Measurements from ENCODE around the gene RIOK1. TPM values are rescaled to one million over a fixed set of nuclear protein-coding genes. Genes with fewer than 3 reads are reported as not detected.

The RIOK1 gene
- total and polyA plus RNA-seq, 2 of the 8 experiments (the other 6 are each of a cell fraction or from before 2014, with no cell fraction given) = 11.8 to 26.9 TPM

- Histone ChIP-seq H3K27ac (ENCODE audit: low read depth, low read length) (no peak overlapping the region), H3K36me3 (ENCODE audit: control insufficient read depth in 2 of 4, insufficient read depth in 4 of 4, low read length in 3 of 4) (no peaks in the 10 kb centered on the region), H3K56ac (replicated peaks; ENCODE audit: insufficient read length, low read depth, low read length) (no peak overlapping the region), H3K27me3 (replicated peaks in 1 of 4; ENCODE audit: control insufficient read depth in 3 of 4, extremely low read depth in 1 of 4, insufficient read depth in 3 of 4, low read length in 3 of 4) (no peaks in the 10 kb centered on the region), H3K18ac (ENCODE audit: extremely low read depth, low read length) (no peak overlapping the region), H3K4me2 (ENCODE audit: insufficient read depth in 1 of 2, low read depth in 2 of 2, low read length in 2 of 2) (no peak overlapping the region), H3K4ac (replicated peaks; ENCODE audit: insufficient read length, low read depth, low read length) (no peak overlapping the region), H3K4me1 (replicated peaks in 1 of 4; ENCODE audit: control insufficient read depth in 3 of 4, insufficient read depth in 4 of 4, low read length in 3 of 4) (peaks cover 0 to 3% (median 0%) of the 10 kb centered on the region in 4 experiments; a peak in 3 of 7 replicates), H4K5ac (ENCODE audit: insufficient read length, low read depth, low read length) (no peak overlapping the region), H4K8ac (ENCODE audit: extremely low read depth, insufficient read depth, low read length) (no peak overlapping the region), H4K20me1 (replicated peaks in 1 of 2; ENCODE audit: control insufficient read depth in 1 of 2, insufficient read depth in 2 of 2, low read length in 2 of 2) (no peaks in the 10 kb centered on the region), H2BK120ac (replicated peaks; ENCODE audit: low read depth, low read length) (no peak overlapping the region), H3K79me1 (ENCODE audit: low read depth, low read length) (no peaks in the 10 kb centered on the region), H3K79me2 (ENCODE audit: control insufficient read depth in 1 of 2, insufficient read depth in 2 of 2, low read length in 2 of 2) (no peaks in the 10 kb centered on the region), H3K23me2 (ENCODE audit: low read depth, low read length) (no peaks in the 10 kb centered on the region), H2AK5ac (ENCODE audit: low read depth, low read length) (no peak overlapping the region), H3K14ac (ENCODE audit: insufficient read length) (no peak overlapping the region), H2AFZ (ENCODE audit: low read length) (no peak overlapping the region), H4K91ac (replicated peaks; ENCODE audit: insufficient read length, low read length) (no peak overlapping the region), H2BK15ac (ENCODE audit: low read length) (no peak overlapping the region), H3K23ac (ENCODE audit: insufficient read length) (no peak overlapping the region), H2BK20ac (ENCODE audit: low read length) (no peak overlapping the region), H2BK5ac (ENCODE audit: low read depth, low read length) (no peak overlapping the region), H2BK12ac (ENCODE audit: low read depth, low read length) (no peak overlapping the region), H3K9me3 (ENCODE audit: insufficient read depth in 2 of 2, low read depth in 1 of 2, low read length in 1 of 2) (no peaks in the 10 kb centered on the region), H3K4me3 (ENCODE audit: extremely low read depth in 1 of 4, insufficient read depth in 2 of 4, low read depth in 3 of 4, low read length in 4 of 4) (no peak overlapping the region), H3K9ac (replicated peaks in 1 of 4; ENCODE audit: extremely low read depth in 1 of 4, low read depth in 3 of 4, low read length in 3 of 4) (no peak overlapping the region)
- TF ChIP-seq RAD21 (IDR thresholded peaks at IDR 0.05 in 1 of 2, conservative IDR thresholded peaks at IDR 0.05 in 1 of 2; ENCODE audit: low read depth in 2 of 2, low read length in 2 of 2) = 0 out of 4 replicates have a peak, but pooled peaks of 1 of the 2 experiments have one; percentile 1
- no peak for TF ChIP-seq RBBP5 (IDR thresholded peaks at IDR 0.05; ENCODE audit: borderline replicate concordance, low read depth, low read length)
- DNase-seq (ENCODE audit: low read depth in 1 of 2, low spot score in 2 of 2) (no peak), FAIRE-seq (no peak)
- POLR2A ChIA-PET (ENCODE audit: partially characterized antibody) = no interaction called here
- CTCF ChIA-PET (ENCODE audit: partially characterized antibody) = interaction anchor here (0.6 to 1.8 kb wide), 5 partner anchors 10 to 82 kb away, joined by 3 to 6 read pairs (median 3); no protein-coding TSS in a partner anchor
- WGBS, 2 experiments (ENCODE audit: extremely low coverage in 1 of 2, insufficient coverage in 1 of 2, insufficient read length in 1 of 2, insufficient replicate concordance in 2 of 2, low coverage in 1 of 2, low lambda C conversion rate in 2 of 2, missing lambda C conversion rate in 1 of 2) = 47% methylated on average over 4 of the region's 4 CpGs; no CpG with 5 or more reads in 1 of the 2 experiments
Observed at GRCh38 chr6:7463785-7464184, 74.2 kb downstream of the RIOK1 start.

Measured in H1 (cell line).